Lower lobe of right lung (tissue), 2 donors: ENCODE measurements around the gene ELL. TPM values are rescaled to one million over a fixed set of nuclear protein-coding genes. Genes with fewer than 3 reads are reported as not detected.

Source experiments
- ATAC-seq, 2 donors: fragments of 200-7000 bp; cut with Tn5 transposase; one replicate each; pipeline ENCODE4 v1.9.1; 2020 to 2022; ENCODE audit warnings: mild to moderate bottlenecking in 2 of 2, moderate library complexity in 2 of 2
- DNase-seq: peaks from one replicate; pipeline ENCODE4 v3.0.0-alpha.2; 2020
- H3K27ac ChIP-seq: fragments of 200-600 bp; one replicate; pipeline ENCODE4 v1.8.0; 2022
- H3K27me3 ChIP-seq: fragments of 200-600 bp; one replicate; pipeline ENCODE4 v1.8.0; 2022; ENCODE audit warnings: low read depth
- H3K36me3 ChIP-seq: fragments of 200-600 bp; one replicate; pipeline ENCODE4 v1.8.0; 2022; ENCODE audit warnings: mild to moderate bottlenecking
- H3K4me1 ChIP-seq: fragments of 200-600 bp; one replicate; pipeline ENCODE4 v1.8.0; 2022
- H3K4me3 ChIP-seq: fragments of 200-600 bp; one replicate; pipeline ENCODE4 v1.8.0; 2022; ENCODE audit warnings: mild to moderate bottlenecking
- H3K9me3 ChIP-seq: fragments of 200-600 bp; one replicate; pipeline ENCODE4 v1.8.0; 2022
- CTCF ChIP-seq: fragments of 200-600 bp; IDR thresholded peaks from one replicate; pipeline ENCODE4 v1.8.0; 2022; ENCODE audit warnings: antibody characterized with exemption, mild to moderate bottlenecking
- intact Hi-C: fragments of 100-400 bp; cut with DNase I; formaldehyde crosslinking; loops from one replicate; pipeline ENCODE4 v1.11.0; 2022
- total RNA-seq: library from RNA; stranded (reverse); fragmentation: NEBNext Ultra II Directional; extraction: Animal tissue kit (Norgen Biotek cat#: 25700); gene quantifications from one replicate; pipeline ENCODE4 v1.2.1, GENCODE V29; 2021
- donor health status: DM: no; HTN: yes; CAD: no; lungs with severe emphysema.

Gene ELL
- total RNA-seq, 1 donor from 2014 or later = 19.7 TPM

DNA sequence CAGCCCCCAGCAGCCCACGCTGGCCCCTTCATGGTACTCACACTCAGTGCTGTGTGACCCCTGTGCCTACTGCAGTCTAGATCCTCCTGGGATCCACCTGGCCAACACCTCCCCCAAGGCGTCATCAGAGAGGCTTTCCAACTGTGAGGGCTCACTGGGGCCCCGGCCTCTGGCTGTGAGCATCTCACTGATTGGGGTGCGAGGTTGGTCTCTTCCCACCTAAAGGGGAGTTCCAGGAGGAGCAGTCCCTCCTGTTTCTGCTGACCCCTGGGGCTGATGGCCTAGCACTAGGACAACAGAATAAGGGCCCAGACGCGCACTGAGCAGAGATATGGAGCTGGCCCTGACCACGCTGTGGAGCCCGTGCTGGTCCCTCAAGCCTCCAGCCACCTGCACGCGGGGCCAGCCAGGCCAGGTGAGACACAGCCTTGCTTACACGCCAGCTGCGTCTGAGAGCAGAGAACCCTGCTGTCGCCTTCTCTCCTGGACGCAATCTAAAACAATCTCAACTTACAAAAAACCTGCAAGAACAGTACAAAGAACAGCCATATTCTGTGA is 32.2 kb downstream of the ELL start:
- intact Hi-C loops = no loop called here
- no peaks in the 10 kb centered on the region for H3K27me3 ChIP-seq
- H3K4me3 ChIP-seq = no peak overlapping the region
- H3K27ac ChIP-seq = no peak overlapping the region
- H3K36me3 ChIP-seq = no peaks in the 10 kb centered on the region
- H3K9me3 ChIP-seq = no peaks in the 10 kb centered on the region
- H3K4me1 ChIP-seq = peaks cover 69% of the 10 kb centered on the region
- DNase-seq = no peak
- TF ChIP-seq CTCF = no peak
- no peak for ATAC-seq

GRCh38 chr19:18488838-18489626 is 32.8 kb downstream of the ELL start:
- H3K4me1 ChIP-seq = peaks cover 69% of the 10 kb centered on the region
- H3K9me3 ChIP-seq = no peaks in the 10 kb centered on the region
- intact Hi-C loops = no loop called here
- H3K27me3 ChIP-seq = no peaks in the 10 kb centered on the region
- no peaks in the 10 kb centered on the region for H3K36me3 ChIP-seq
- H3K27ac ChIP-seq = no peak overlapping the region
- TF ChIP-seq CTCF = peak; percentile 32
- no peak for DNase-seq
- peak; percentile 25 to 51 for ATAC-seq
- no peak overlapping the region for H3K4me3 ChIP-seq

- H3K36me3 ChIP-seq = no peaks in the 10 kb centered on the region
- no peak for DNase-seq
- TF ChIP-seq CTCF = no peak
- H3K9me3 ChIP-seq = no peaks in the 10 kb centered on the region
- peaks cover 72% of the 10 kb centered on the region for H3K4me1 ChIP-seq
- no peak overlapping the region for H3K4me3 ChIP-seq
- intact Hi-C loops = no loop called here
- ATAC-seq = peak; percentile 37 to 48
- H3K27ac ChIP-seq = no peak overlapping the region
- H3K27me3 ChIP-seq = no peaks in the 10 kb centered on the region
Observed at GRCh38 chr19:18488403-18488723, 33.5 kb downstream of the ELL start.

- no peaks in the 10 kb centered on the region for H3K27me3 ChIP-seq
- no peaks in the 10 kb centered on the region for H3K9me3 ChIP-seq
- H3K4me1 ChIP-seq = peaks cover 75% of the 10 kb centered on the region
- DNase-seq (no peak), ATAC-seq (no peak)
- TF ChIP-seq CTCF = no peak
- H3K27ac ChIP-seq = no peak overlapping the region
- no peak overlapping the region for H3K4me3 ChIP-seq
- intact Hi-C loops = no loop called here
- no peaks in the 10 kb centered on the region for H3K36me3 ChIP-seq
Observed at GRCh38 chr19:18487576-18488402, 34.1 kb downstream of the ELL start.

DNA sequence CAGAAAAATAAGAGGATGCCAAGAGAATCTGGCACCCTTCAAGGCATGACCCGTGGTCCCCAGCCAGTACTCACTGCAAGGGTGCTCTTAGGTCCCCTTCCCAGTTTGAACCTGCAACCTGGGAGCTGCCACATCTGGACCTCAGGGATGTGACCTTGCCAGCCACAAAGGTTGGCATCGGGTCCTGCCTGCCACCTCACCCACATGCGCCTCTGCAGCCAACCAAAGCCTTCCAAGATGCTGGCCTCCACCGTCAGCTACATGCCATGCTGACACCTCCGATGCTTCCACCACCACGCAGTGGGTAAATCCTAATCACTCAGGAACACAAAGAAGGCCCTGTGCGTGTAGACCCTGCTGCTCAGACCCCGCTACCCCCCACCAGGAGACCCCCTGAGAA is 35.1 kb downstream of the ELL start:
- peak overlapping the region; percentile 71 for H3K27ac ChIP-seq
- H3K4me1 ChIP-seq = peaks cover 71% of the 10 kb centered on the region
- no peaks in the 10 kb centered on the region for H3K9me3 ChIP-seq
- no peak for TF ChIP-seq CTCF
- intact Hi-C loops = no loop called here
- ATAC-seq (no peak), DNase-seq (no peak)
- H3K27me3 ChIP-seq = no peaks in the 10 kb centered on the region
- H3K4me3 ChIP-seq = no peak overlapping the region
- H3K36me3 ChIP-seq = no peaks in the 10 kb centered on the region
